SK-N-SH treated with all-trans-retinoic acid at 6 μM for 48 hours (cell line): ENCODE measurements around the gene MIR17HG.

ENCODE experiments used
- ESRRG ChIP-seq: fragments of 250-450 bp; sonication (Bioruptor Pico); IDR thresholded peaks from 2 replicates; pipeline ENCODE4 v1.6.1; 2021; ENCODE audit warnings: mild to moderate bottlenecking
- GLIS3 ChIP-seq: fragments of 250-450 bp; sonication (Bioruptor Pico); IDR thresholded peaks from 2 replicates; pipeline ENCODE4 v1.5.0; 2020; ENCODE audit warnings: mild to moderate bottlenecking, moderate library complexity
- ISL1 ChIP-seq: fragments of 250-450 bp; sonication (Bioruptor Pico); IDR thresholded peaks from 2 replicates; pipeline ENCODE4 v2.1.2; 2022; ENCODE audit warnings: mild to moderate bottlenecking, moderate library complexity
- TCF4 ChIP-seq: fragments of 250-450 bp; sonication (Bioruptor Pico); IDR thresholded peaks from 2 replicates; pipeline ENCODE4 v1.8.0; 2021; ENCODE audit warnings: mild to moderate bottlenecking, moderate library complexity, borderline replicate concordance
- TOX ChIP-seq: fragments of 250-450 bp; sonication (Bioruptor Pico); IDR thresholded peaks from 2 replicates; pipeline ENCODE4 v1.8.0; 2021; ENCODE audit warnings: mild to moderate bottlenecking, moderate library complexity, borderline replicate concordance
- ZFP3 ChIP-seq: fragments of 250-450 bp; sonication (Bioruptor Pico); IDR thresholded peaks from 2 replicates; pipeline ENCODE4 v1.5.0; 2020; ENCODE audit warnings: mild to moderate bottlenecking, moderate library complexity
- ZFP30 ChIP-seq: fragments of 450-650 bp; formaldehyde crosslinking; IDR thresholded peaks from 2 replicates; pipeline ENCODE4 v1.5.0; 2022; ENCODE audit warnings: mild to moderate bottlenecking, moderate library complexity
- TF ChIP-seq, protein P1 (sequence below): fragments of 250-450 bp; sonication (Bioruptor Pico); IDR thresholded peaks from 2 replicates; pipeline ENCODE4 v1.8.0; 2020; ENCODE audit warnings: mild to moderate bottlenecking, moderate library complexity, borderline replicate concordance
- TF ChIP-seq, protein P2 (sequence below): fragments of 250-450 bp; sonication (Bioruptor Pico); IDR thresholded peaks from 2 replicates; pipeline ENCODE4 v1.5.1; 2020; ENCODE audit warnings: low read depth, mild to moderate bottlenecking, moderate library complexity

DNA sequence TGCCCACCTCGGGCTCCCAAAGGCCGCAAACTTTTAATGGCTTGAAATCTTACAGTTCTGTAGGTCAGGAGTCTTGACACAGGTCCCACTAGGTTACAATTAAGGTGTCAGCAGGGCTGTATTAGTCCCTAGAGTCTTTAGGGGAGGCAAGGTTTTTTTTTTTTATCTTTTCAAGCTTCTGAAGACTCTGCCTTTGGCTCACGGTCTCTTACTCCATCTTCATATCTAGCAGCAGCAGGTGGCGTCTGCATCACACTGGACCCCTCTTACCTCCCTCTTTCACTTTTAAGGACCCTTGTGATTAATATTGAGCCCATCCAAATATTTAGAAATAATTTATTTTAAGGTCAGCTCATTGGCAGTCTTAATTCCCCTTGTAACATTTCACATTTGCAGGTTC, 11.6 kb downstream of the MIR17HG start:
- no peak for TF ChIP-seq GLIS3
- TF ChIP-seq, protein P1, sequence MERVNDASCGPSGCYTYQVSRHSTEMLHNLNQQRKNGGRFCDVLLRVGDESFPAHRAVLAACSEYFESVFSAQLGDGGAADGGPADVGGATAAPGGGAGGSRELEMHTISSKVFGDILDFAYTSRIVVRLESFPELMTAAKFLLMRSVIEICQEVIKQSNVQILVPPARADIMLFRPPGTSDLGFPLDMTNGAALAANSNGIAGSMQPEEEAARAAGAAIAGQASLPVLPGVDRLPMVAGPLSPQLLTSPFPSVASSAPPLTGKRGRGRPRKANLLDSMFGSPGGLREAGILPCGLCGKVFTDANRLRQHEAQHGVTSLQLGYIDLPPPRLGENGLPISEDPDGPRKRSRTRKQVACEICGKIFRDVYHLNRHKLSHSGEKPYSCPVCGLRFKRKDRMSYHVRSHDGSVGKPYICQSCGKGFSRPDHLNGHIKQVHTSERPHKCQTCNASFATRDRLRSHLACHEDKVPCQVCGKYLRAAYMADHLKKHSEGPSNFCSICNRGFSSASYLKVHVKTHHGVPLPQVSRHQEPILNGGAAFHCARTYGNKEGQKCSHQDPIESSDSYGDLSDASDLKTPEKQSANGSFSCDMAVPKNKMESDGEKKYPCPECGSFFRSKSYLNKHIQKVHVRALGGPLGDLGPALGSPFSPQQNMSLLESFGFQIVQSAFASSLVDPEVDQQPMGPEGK (CRISPR knock-in tag): no peak
- no peak for TF ChIP-seq TOX
- TF ChIP-seq ZFP30 (CRISPR knock-in tag): no peak
- TF ChIP-seq TCF4 (CRISPR knock-in tag): no peak
- TF ChIP-seq, protein P2, sequence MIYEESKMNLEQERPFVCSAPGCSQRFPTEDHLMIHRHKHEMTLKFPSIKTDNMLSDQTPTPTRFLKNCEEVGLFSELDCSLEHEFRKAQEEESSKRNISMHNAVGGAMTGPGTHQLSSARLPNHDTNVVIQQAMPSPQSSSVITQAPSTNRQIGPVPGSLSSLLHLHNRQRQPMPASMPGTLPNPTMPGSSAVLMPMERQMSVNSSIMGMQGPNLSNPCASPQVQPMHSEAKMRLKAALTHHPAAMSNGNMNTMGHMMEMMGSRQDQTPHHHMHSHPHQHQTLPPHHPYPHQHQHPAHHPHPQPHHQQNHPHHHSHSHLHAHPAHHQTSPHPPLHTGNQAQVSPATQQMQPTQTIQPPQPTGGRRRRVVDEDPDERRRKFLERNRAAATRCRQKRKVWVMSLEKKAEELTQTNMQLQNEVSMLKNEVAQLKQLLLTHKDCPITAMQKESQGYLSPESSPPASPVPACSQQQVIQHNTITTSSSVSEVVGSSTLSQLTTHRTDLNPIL (CRISPR knock-in tag): no peak
- no peak for TF ChIP-seq ISL1
- TF ChIP-seq ZFP3 (CRISPR knock-in tag): no peak
- TF ChIP-seq ESRRG (CRISPR knock-in tag): no peak
